ENCODE measurements around the gene MDFIC2. TPM values are rescaled to one million over a fixed set of nuclear protein-coding genes. Genes with fewer than 3 reads are reported as not detected.
"Not testable (repeated sequence)": the region's sequence is repeated elsewhere in the genome, so short reads cannot be mapped to it uniquely, and the experiment has no call there.

The MDFIC2 gene
- not detected in 2 replicates for total RNA-seq (2014; rRNA removed; shearing (Covaris generic))

DNA sequence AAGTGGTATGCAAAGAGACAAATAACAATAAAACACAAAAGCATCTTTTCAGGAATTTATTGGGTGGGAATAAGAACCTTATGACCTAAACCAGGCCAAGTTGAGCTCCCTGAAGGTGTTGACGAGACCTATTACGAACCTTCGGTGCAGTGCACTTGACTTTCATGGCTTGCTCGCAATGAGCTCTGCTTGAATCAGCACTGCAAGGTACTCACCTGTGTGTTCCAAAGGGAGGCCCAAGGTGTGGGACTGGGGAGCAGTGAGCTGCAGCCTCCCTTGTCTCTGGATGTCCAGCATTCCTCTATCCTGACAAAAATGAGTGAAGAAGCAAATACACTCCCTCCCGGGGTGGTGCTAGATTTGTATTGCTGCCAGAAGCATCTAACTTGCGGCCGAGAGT is at the start of gene MDFIC2:
Gene MDFIC2, minus strand, starts transcription at position 303 of the 400 bp plus-strand sequence. CDS start 665 bp downstream, outside the sequence.
- H3K27me3 ChIP-seq, result no peaks in the 10 kb centered on the region
- no peaks in the 10 kb centered on the region for H3K4me1 ChIP-seq
- H3K27ac ChIP-seq, result no peak within 1 kb of the TSS
- H3K36me3 ChIP-seq, result no peaks in the 10 kb centered on the region
- H3K9me3 ChIP-seq (replicated peaks), result no peaks in the 10 kb centered on the region
- no peak within 1 kb of the TSS for H3K4me3 ChIP-seq
- DNase-seq, result no peak

DNA sequence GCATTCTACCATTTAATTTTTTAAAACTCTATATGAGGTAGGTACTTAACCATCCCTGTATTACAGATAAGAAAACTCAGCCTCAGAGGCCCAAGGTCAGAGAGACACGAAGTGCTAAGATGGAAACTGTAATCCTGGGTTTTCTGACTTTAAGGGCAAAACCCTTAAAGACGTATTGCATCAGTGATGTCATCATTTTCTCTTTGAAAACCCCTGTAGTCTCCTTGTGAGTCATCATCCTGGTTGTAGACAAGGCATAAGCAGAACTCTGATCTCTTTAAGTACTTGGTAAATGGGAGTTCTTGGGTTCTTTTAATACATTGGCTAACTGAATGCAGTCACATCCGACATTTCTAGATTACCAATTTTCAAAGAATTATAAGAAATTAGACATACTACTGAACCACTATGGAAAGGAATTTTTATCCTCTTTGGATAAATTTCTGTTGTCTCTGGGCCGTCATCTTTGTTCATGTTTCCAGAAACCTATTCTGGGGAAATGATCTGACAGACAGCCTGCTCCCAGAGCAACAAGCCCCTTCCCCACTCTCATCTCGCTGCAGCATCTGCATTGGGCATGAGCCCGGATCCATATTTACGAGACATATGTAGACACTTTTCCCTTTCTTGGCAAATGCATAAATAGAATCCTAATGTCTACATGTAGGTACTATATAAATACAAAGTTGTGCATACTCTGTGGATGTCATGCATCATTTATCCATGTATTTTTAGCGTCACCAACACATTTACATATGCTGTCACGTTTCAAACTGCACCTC is 48.7 kb upstream of the MDFIC2 start:
- DNase-seq, result no peak
- no peaks in the 10 kb centered on the region for H3K9me3 ChIP-seq (replicated peaks)
- H3K4me1 ChIP-seq, result no peaks in the 10 kb centered on the region
- no peaks in the 10 kb centered on the region for H3K27me3 ChIP-seq
- H3K27ac ChIP-seq, result no peak overlapping the region
- H3K4me3 ChIP-seq, result no peak overlapping the region
- H3K36me3 ChIP-seq, result no peaks in the 10 kb centered on the region

- no peak overlapping the region for H3K4me3 ChIP-seq
- H3K36me3 ChIP-seq, result no peaks in the 10 kb centered on the region
- no peak for DNase-seq
- H3K27me3 ChIP-seq, result no peaks in the 10 kb centered on the region
- no peaks in the 10 kb centered on the region for H3K4me1 ChIP-seq
- no peaks in the 10 kb centered on the region for H3K9me3 ChIP-seq (replicated peaks)
- no peak overlapping the region for H3K27ac ChIP-seq
Observed at GRCh38 chr3:70359711-70360110, 47.3 kb upstream of the MDFIC2 start.

DNA sequence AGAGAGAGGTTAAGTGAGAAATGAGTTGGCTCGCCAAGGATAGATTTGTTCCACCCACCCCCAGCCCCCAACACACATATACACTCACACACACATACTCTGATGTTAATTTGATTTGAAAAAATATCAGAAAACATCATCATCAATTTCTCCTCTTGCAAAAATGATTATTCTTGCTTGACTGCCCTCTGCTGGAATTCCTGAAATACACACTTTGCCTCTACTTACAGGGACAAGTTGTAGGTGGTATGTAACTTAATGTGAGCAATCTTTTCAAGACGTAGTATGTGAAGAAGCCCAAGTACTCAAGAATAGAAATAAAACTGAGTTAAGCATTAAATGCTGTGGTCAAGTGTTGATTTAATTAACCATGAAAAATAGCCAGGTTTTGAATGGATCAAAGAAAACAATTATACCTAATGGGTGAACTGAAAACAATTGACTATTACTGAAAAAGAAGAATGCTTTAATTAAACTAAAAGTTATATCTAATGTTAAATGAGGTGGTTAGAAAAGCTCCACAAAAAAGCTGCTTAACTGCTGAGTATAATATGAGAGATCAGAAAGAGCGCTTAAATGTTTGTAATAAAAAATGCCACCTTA is 46.6 kb upstream of the MDFIC2 start:
- H3K9me3 ChIP-seq (replicated peaks), result no peaks in the 10 kb centered on the region
- H3K4me3 ChIP-seq, result no peak overlapping the region
- peak; percentile 2 to 24 for DNase-seq
- no peak overlapping the region for H3K27ac ChIP-seq
- H3K4me1 ChIP-seq, result no peaks in the 10 kb centered on the region
- H3K36me3 ChIP-seq, result no peaks in the 10 kb centered on the region
- H3K27me3 ChIP-seq, result no peaks in the 10 kb centered on the region

GRCh38 chr3:70352215-70352614 is 39.8 kb upstream of the MDFIC2 start:
- no peaks in the 10 kb centered on the region for H3K9me3 ChIP-seq (replicated peaks)
- no peak for DNase-seq
- H3K27me3 ChIP-seq, result no peaks in the 10 kb centered on the region
- H3K36me3 ChIP-seq, result no peaks in the 10 kb centered on the region
- H3K27ac ChIP-seq, result no peak overlapping the region
- no peaks in the 10 kb centered on the region for H3K4me1 ChIP-seq
- no peak overlapping the region for H3K4me3 ChIP-seq

GRCh38 chr3:70342149-70342548 is 29.7 kb upstream of the MDFIC2 start:
- H3K36me3 ChIP-seq, result no peaks in the 10 kb centered on the region
- no peak overlapping the region for H3K4me3 ChIP-seq
- H3K27ac ChIP-seq, result no peak overlapping the region
- H3K9me3 ChIP-seq (replicated peaks), result no peaks in the 10 kb centered on the region
- DNase-seq, result peak in 1 of 2 experiments; percentile 10
- no peaks in the 10 kb centered on the region for H3K27me3 ChIP-seq
- no peaks in the 10 kb centered on the region for H3K4me1 ChIP-seq

DNA sequence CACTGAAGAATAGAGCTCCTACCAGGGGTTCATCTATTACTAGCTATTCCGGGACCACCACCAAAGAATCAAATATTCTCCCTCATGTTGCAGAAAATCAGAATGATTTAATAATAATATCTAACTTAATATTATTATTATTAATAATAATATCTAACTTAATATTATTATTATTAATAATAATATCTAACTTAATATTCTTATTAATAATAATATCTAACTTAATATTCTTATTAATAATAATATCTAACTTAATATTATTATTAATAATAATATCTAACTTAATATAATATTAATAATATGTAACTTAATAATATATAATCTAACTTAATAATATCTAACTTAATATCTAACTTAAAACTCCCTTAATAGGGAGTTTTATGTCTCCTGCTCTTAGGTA is 24.4 kb upstream of the MDFIC2 start:
- not testable (repeated sequence) for H3K4me3 ChIP-seq, DNase-seq

DNA sequence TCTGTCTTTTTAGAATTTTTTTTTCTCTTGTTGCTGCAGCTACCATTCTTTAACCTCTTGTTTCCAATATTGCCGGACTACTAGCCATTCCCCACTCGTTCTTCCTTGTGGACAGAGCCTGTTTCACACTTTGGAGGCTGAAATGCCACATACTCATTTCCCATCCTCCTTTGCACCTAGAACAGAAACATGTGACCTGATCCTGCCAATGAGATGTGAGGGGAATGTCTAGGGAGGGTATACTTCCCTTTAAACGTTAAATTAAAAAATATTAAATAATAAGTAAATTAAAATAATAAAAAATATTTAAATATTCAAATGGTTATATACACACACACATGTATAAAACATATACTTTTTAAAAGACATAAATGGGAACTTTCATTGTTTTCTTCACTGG is 20.6 kb upstream of the MDFIC2 start:
- Histone ChIP-seq H3K27ac (no peak overlapping the region), H3K9me3 (replicated peaks) (no peaks in the 10 kb centered on the region), H3K27me3 (no peaks in the 10 kb centered on the region), H3K4me1 (no peaks in the 10 kb centered on the region), H3K4me3 (no peak overlapping the region), H3K36me3 (no peaks in the 10 kb centered on the region)
- DNase-seq, result no peak

More for the DNA sequence above, 24.4 kb upstream of the MDFIC2 start:
- H3K9me3 ChIP-seq (replicated peaks); H3K27ac ChIP-seq; H3K36me3 ChIP-seq; H3K27me3 ChIP-seq; H3K4me1 ChIP-seq: not testable (repeated sequence)

DNA sequence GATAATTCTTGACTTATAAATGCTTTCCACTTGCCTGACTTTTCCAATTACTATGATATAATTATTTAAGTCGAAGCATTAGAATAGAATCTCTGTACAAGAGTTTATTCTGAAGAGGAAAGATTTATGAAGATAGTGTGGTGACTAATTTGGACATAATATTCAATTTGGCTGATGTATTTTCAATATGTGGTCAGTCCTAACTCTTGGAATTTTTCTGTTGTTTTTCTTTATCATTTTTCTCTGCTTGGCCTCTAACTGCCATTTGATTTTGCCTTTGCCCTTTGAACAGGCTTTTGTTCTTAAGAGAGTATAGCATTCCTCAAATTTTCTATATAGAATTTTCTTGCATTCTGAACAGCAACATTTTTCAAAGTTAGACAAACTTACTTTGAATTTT is 2.6 kb upstream of the MDFIC2 start:
- no peak for DNase-seq
- Histone ChIP-seq H3K27me3 (no peaks in the 10 kb centered on the region), H3K27ac (no peak overlapping the region), H3K4me3 (no peak overlapping the region), H3K9me3 (replicated peaks) (no peaks in the 10 kb centered on the region), H3K4me1 (no peaks in the 10 kb centered on the region), H3K36me3 (no peaks in the 10 kb centered on the region)

GRCh38 chr3:70310809-70311208 is 1.6 kb downstream of the MDFIC2 start:
- Histone ChIP-seq H3K4me3 (no peak overlapping the region), H3K27ac (no peak overlapping the region), H3K4me1 (no peaks in the 10 kb centered on the region), H3K27me3 (no peaks in the 10 kb centered on the region), H3K9me3 (replicated peaks) (no peaks in the 10 kb centered on the region), H3K36me3 (no peaks in the 10 kb centered on the region)
- DNase-seq, result no peak

- Histone ChIP-seq H3K27ac (no peak overlapping the region), H3K36me3 (no peaks in the 10 kb centered on the region), H3K9me3 (replicated peaks) (no peaks in the 10 kb centered on the region), H3K4me1 (no peaks in the 10 kb centered on the region), H3K4me3 (no peak overlapping the region), H3K27me3 (no peaks in the 10 kb centered on the region)
- DNase-seq, result no peak
Observed at GRCh38 chr3:70309591-70309990, 2.8 kb downstream of the MDFIC2 start.

- Histone ChIP-seq H3K27ac (no peak overlapping the region), H3K4me1 (no peaks in the 10 kb centered on the region), H3K27me3 (no peaks in the 10 kb centered on the region), H3K36me3 (no peaks in the 10 kb centered on the region), H3K9me3 (replicated peaks) (no peaks in the 10 kb centered on the region), H3K4me3 (no peak overlapping the region)
- no peak for DNase-seq
Observed at GRCh38 chr3:70308760-70309159, 3.7 kb downstream of the MDFIC2 start.

DNA sequence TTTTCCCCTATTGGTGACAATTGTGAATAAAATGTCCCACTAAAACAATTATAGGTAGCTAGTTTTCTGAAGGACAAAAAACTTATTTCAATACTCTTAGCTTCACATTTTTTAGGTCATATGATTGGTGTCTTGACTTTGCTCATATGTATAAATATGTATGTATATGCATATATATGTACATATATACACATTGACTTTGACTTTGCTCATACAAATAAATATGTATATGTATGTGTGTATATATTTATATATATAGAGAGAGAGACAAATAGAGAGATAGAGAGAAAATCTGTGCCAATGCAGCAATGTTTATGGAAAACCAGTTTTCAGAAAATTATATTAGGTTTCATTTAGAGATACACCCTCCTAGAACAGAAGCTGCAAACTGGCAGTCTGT is 5.7 kb downstream of the MDFIC2 start:
- Histone ChIP-seq H3K9me3 (replicated peaks) (no peaks in the 10 kb centered on the region), H3K4me3 (no peak overlapping the region), H3K36me3 (no peaks in the 10 kb centered on the region), H3K4me1 (no peaks in the 10 kb centered on the region), H3K27me3 (no peaks in the 10 kb centered on the region), H3K27ac (no peak overlapping the region)
- no peak for DNase-seq

- no peak overlapping the region for H3K27ac ChIP-seq
- H3K36me3 ChIP-seq, result no peaks in the 10 kb centered on the region
- no peak overlapping the region for H3K4me3 ChIP-seq
- H3K4me1 ChIP-seq, result no peaks in the 10 kb centered on the region
- H3K9me3 ChIP-seq (replicated peaks), result no peaks in the 10 kb centered on the region
- no peak for DNase-seq
- H3K27me3 ChIP-seq, result no peaks in the 10 kb centered on the region
Observed at GRCh38 chr3:70298385-70298784, 14.1 kb downstream of the MDFIC2 start.

GRCh38 chr3:70291097-70291482 is 21.3 kb downstream of the MDFIC2 start:
- H3K27me3 ChIP-seq, result no peaks in the 10 kb centered on the region
- H3K9me3 ChIP-seq (replicated peaks), result no peaks in the 10 kb centered on the region
- no peaks in the 10 kb centered on the region for H3K4me1 ChIP-seq
- H3K27ac ChIP-seq, result no peak overlapping the region
- H3K4me3 ChIP-seq, result no peak overlapping the region
- no peak for DNase-seq
- no peaks in the 10 kb centered on the region for H3K36me3 ChIP-seq

Measured in SJCRH30 (cell line).